Nucleus accumbens (tissue), 56 donors: ENCODE measurements around the gene SCG2.
"Not testable (repeated sequence)": the region's sequence is repeated elsewhere in the genome, so short reads cannot be mapped to it uniquely, and the experiment has no call there.

Source experiments
- DNase-seq, 56 donors: peaks; one replicate each; lab custom pipeline; 2025; lab: John Stamatoyannopoulos, UW

The SCG2 gene

GRCh38 chr2:223613017-223613950 is 11.1 kb upstream of the SCG2 start:
- DNase-seq, result peak in 54 of 56 donors; percentile 2 to 92 (median 69)

- peak in 5 of 56 donors; percentile 45 to 66 (median 61) for DNase-seq
Measured at GRCh38 chr2:223612501-223612900, 10.3 kb upstream of the SCG2 start.

GRCh38 chr2:223611061-223611460 is 8.9 kb upstream of the SCG2 start:
- no peak for DNase-seq

- no peak for DNase-seq
Measured at GRCh38 chr2:223607476-223607875, 5.3 kb upstream of the SCG2 start.

- no peak for DNase-seq
Measured at GRCh38 chr2:223606946-223607345, 4.8 kb upstream of the SCG2 start.

GRCh38 chr2:223604231-223604630 is 2.1 kb upstream of the SCG2 start:
- no peak for DNase-seq

GRCh38 chr2:223602972-223603371 is 811 bp upstream of the SCG2 start:
- no peak for DNase-seq

- DNase-seq, result no peak
Measured at GRCh38 chr2:223601018-223601417, 1.1 kb downstream of the SCG2 start.

- DNase-seq, result no peak
Measured at GRCh38 chr2:223599640-223600380, 2.4 kb downstream of the SCG2 start.

- DNase-seq, result no peak
Measured at GRCh38 chr2:223598994-223599639, 3.0 kb downstream of the SCG2 start.

- DNase-seq, result no peak
Measured at GRCh38 chr2:223597076-223597475, 5.1 kb downstream of the SCG2 start.

- DNase-seq, result no peak
Measured at GRCh38 chr2:223596208-223596607, 6.0 kb downstream of the SCG2 start.

GRCh38 chr2:223594831-223595230 is 7.3 kb downstream of the SCG2 start:
- DNase-seq, result no peak

GRCh38 chr2:223594259-223594658 is 7.9 kb downstream of the SCG2 start:
- DNase-seq, result no peak

GRCh38 chr2:223592689-223593088 is 9.5 kb downstream of the SCG2 start:
- DNase-seq, result not testable (repeated sequence)

GRCh38 chr2:223591596-223591995 is 10.6 kb downstream of the SCG2 start:
- no peak for DNase-seq

- no peak for DNase-seq
Measured at GRCh38 chr2:223590964-223591363, 11.2 kb downstream of the SCG2 start.

GRCh38 chr2:223589901-223590300 is 12.3 kb downstream of the SCG2 start:
- DNase-seq, result no peak

GRCh38 chr2:223588251-223588650 is 13.9 kb downstream of the SCG2 start:
- DNase-seq, result no peak

- DNase-seq, result no peak
Measured at GRCh38 chr2:223587301-223587700, 14.9 kb downstream of the SCG2 start.

GRCh38 chr2:223586261-223586660 is 15.9 kb downstream of the SCG2 start:
- no peak for DNase-seq
